ENCODE results near the gene PRELID3B. TPM values are rescaled to one million over a fixed set of nuclear protein-coding genes. Genes with fewer than 3 reads are reported as not detected.

Gene PRELID3B
- total and polyA plus RNA-seq, 2 of the 13 experiments (the other 11 are each of a cell fraction or from before 2014, with no cell fraction given), result 23.3 to 42.6 TPM

- no peak for TF ChIP-seq ZNF503 (CRISPR knock-in tag; IDR thresholded peaks at IDR 0.05)
- TF ChIP-seq MEF2D (CRISPR knock-in tag; IDR thresholded peaks at IDR 0.05), result 0 out of 2 replicates have a peak, but pooled peaks have one; percentile 21
- no peak for TF ChIP-seq ZBTB44 (CRISPR knock-in tag; IDR thresholded peaks at IDR 0.05)
- no peak for TF ChIP-seq GTF2F1 (IDR thresholded peaks at IDR 0.05; ENCODE audit: low read length)
- TF ChIP-seq ZNF383 (CRISPR knock-in tag; IDR thresholded peaks at IDR 0.05; ENCODE audit: borderline replicate concordance), result no peak
- no peak for TF ChIP-seq ZNF451 (CRISPR knock-in tag; IDR thresholded peaks at IDR 0.05)
- TF ChIP-seq MED8 (CRISPR knock-in tag; IDR thresholded peaks at IDR 0.05; ENCODE audit: insufficient replicate concordance), result no peak
- no peak for TF ChIP-seq ZNF441 (CRISPR knock-in tag; IDR thresholded peaks at IDR 0.05; ENCODE audit: borderline replicate concordance)
- TF ChIP-seq SAP130 (CRISPR knock-in tag; IDR thresholded peaks at IDR 0.05; ENCODE audit: low read depth), result peak; percentile 72
- TF ChIP-seq ZNF335 (CRISPR knock-in tag; IDR thresholded peaks at IDR 0.05), result no peak
- no peak for TF ChIP-seq TEAD2 (CRISPR knock-in tag; IDR thresholded peaks at IDR 0.05)
- TF ChIP-seq ZNF350 (CRISPR knock-in tag; IDR thresholded peaks at IDR 0.05; ENCODE audit: borderline replicate concordance, low read depth), result no peak
- TF ChIP-seq MLXIP (CRISPR knock-in tag; IDR thresholded peaks at IDR 0.05; ENCODE audit: borderline replicate concordance), result no peak
- 0 out of 2 replicates have a peak, but pooled peaks have one; percentile 47 for TF ChIP-seq ZHX2 (IDR thresholded peaks at IDR 0.05; ENCODE audit: low read depth)
- no peak for TF ChIP-seq ZHX2 (CRISPR knock-in tag; IDR thresholded peaks at IDR 0.05; ENCODE audit: borderline replicate concordance)
- TF ChIP-seq EHMT2 (IDR thresholded peaks at IDR 0.05; ENCODE audit: borderline replicate concordance, low read depth, low read length), result no peak
Measured at GRCh38 chr20:59004763-59005522, 37.6 kb downstream of the PRELID3B start (continued).

All from HepG2 (cell line).